ENCODE measurements around the gene POLE. TPM values are rescaled to one million over a fixed set of nuclear protein-coding genes. Genes with fewer than 3 reads are reported as not detected.

Gene POLE
- total and polyA plus RNA-seq, 9 donors: 21.5 to 43.2 (median 31.4) TPM

DNA sequence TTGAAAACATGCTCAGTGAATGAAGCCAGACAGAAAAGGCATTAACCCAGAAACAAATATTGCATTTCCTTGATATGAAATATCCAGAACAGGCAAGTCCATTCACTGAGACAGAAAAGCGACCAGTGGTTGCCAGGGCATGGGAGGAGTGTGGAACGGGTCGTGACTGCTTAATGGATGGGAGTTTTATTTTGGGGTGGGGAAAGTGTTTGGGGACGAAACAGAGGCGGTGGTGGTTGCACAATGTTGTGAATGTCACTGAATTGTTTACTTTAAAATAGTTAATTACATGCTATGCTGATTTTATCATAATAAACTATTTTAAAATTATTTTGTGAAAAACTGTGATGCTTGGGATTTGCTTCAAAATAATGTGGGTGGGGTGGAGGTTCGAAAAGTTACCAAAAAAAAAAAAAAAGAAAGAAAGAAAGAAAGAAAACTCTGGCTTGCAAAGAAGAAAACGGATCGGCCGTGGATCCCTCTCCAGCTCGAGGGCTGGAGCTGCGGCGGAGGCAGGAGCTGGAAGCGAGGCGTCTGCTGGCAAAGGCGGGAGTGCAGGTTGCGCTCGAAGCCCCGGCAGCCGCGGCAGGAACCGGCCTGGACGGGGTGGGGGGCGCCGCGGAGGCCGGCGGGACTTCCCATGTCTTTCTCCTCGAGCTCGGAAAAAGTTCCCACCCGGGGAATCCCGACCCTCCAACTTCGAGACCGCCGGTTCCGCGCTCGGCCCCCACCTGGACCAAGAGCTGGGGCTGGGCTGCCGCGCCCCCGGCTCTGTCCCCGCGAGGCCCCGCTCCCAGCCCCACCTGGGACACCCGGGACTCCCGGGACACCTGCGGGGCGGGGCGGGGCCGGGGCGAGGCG, 69.1 kb downstream of the POLE start:
- 7% methylated on average over 43 of the region's 51 CpGs for WGBS (ENCODE audit: insufficient coverage)
- H3K4me1 ChIP-seq (ENCODE audit: control insufficient read depth, insufficient read depth, low read length): peaks cover 17% of the 10 kb centered on the region
- no peak overlapping the region for H3K27ac ChIP-seq (ENCODE audit: low read length)
- H3K27me3 ChIP-seq (ENCODE audit: control insufficient read depth, insufficient read depth, low read length): peaks cover 61% of the 10 kb centered on the region
- DNase-seq: no peak
- H3K9me3 ChIP-seq (replicated peaks; ENCODE audit: control insufficient read depth, low read depth, low read length): peaks cover 20% of the 10 kb centered on the region
- H3K36me3 ChIP-seq (ENCODE audit: control insufficient read depth, insufficient read depth, low read length): no peaks in the 10 kb centered on the region
- no peak overlapping the region for H3K4me3 ChIP-seq (ENCODE audit: low read length)

DNA sequence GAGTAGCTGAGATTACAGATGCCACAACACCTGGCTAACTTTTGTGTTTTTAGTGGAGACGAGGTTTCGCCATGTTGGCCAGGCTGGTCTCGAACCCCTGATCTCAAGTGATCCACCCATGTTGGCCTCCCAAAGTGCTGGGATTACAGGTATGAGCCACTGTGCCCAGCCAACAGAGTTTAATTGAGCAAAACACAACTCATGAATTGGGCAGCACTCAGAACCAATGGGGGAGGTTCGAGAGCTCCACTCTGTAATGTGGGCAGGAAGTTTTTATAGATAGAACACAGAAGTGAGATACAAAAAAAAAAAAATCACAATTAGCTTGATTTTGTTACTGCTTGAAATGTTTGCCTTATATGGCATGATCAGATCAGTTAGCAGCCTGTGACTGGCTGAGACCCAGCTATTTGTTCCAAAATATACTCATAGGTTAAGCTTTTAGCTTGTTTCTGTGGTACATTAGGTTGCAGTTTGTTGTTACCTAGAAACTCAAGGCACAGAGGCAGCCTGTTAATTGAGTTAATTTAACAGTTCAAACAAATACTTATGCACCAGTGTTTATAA, 69.9 kb downstream of the POLE start:
- Histone ChIP-seq H3K9me3 (replicated peaks; ENCODE audit: control insufficient read depth, low read depth, low read length) (peaks cover 20% of the 10 kb centered on the region), H3K36me3 (ENCODE audit: control insufficient read depth, insufficient read depth, low read length) (no peaks in the 10 kb centered on the region), H3K4me1 (ENCODE audit: control insufficient read depth, insufficient read depth, low read length) (peaks cover 9% of the 10 kb centered on the region), H3K4me3 (ENCODE audit: low read length) (no peak overlapping the region), H3K27me3 (ENCODE audit: control insufficient read depth, insufficient read depth, low read length) (peaks cover 64% of the 10 kb centered on the region), H3K27ac (ENCODE audit: low read length) (no peak overlapping the region)
- no peak for DNase-seq
- WGBS (ENCODE audit: insufficient coverage): 81% methylated on average over 3 of the region's 4 CpGs

GRCh38 chr12:132615579-132616038, 71.5 kb downstream of the POLE start:
- H3K27ac ChIP-seq (ENCODE audit: low read length): no peak overlapping the region

GRCh38 chr12:132614861-132615578, 72.1 kb downstream of the POLE start:
- peaks cover 26% of the 10 kb centered on the region for H3K9me3 ChIP-seq (replicated peaks; ENCODE audit: control insufficient read depth, low read depth, low read length)
- peak; percentile 92 for DNase-seq
- no peak overlapping the region for H3K27ac ChIP-seq (ENCODE audit: low read length)
- H3K4me1 ChIP-seq (ENCODE audit: control insufficient read depth, insufficient read depth, low read length): peaks cover 15% of the 10 kb centered on the region
- 33% methylated on average over 6 of the region's 18 CpGs for WGBS (ENCODE audit: insufficient coverage)
- peaks cover 69% of the 10 kb centered on the region for H3K27me3 ChIP-seq (ENCODE audit: control insufficient read depth, insufficient read depth, low read length)
- H3K36me3 ChIP-seq (ENCODE audit: control insufficient read depth, insufficient read depth, low read length): no peaks in the 10 kb centered on the region
- H3K4me3 ChIP-seq (ENCODE audit: low read length): no peak overlapping the region

More at GRCh38 chr12:132615579-132616038, 71.5 kb downstream of the POLE start:
- Histone ChIP-seq H3K36me3 (ENCODE audit: control insufficient read depth, insufficient read depth, low read length) (no peaks in the 10 kb centered on the region), H3K27me3 (ENCODE audit: control insufficient read depth, insufficient read depth, low read length) (peaks cover 69% of the 10 kb centered on the region), H3K9me3 (replicated peaks; ENCODE audit: control insufficient read depth, low read depth, low read length) (peaks cover 26% of the 10 kb centered on the region), H3K4me1 (ENCODE audit: control insufficient read depth, insufficient read depth, low read length) (peaks cover 9% of the 10 kb centered on the region), H3K4me3 (ENCODE audit: low read length) (no peak overlapping the region)
- no peak for DNase-seq
- WGBS (ENCODE audit: insufficient coverage): 77% methylated on average over 11 of the region's 16 CpGs

GRCh38 chr12:132614029-132614428, 73.1 kb downstream of the POLE start:
- H3K4me3 ChIP-seq (ENCODE audit: low read length): no peak overlapping the region
- peaks cover 70% of the 10 kb centered on the region for H3K27me3 ChIP-seq (ENCODE audit: control insufficient read depth, insufficient read depth, low read length)
- 83% methylated on average over 5 of the region's 5 CpGs for WGBS (ENCODE audit: insufficient coverage)
- H3K36me3 ChIP-seq (ENCODE audit: control insufficient read depth, insufficient read depth, low read length): no peaks in the 10 kb centered on the region
- H3K27ac ChIP-seq (ENCODE audit: low read length): no peak overlapping the region
- DNase-seq: no peak
- peaks cover 14% of the 10 kb centered on the region for H3K4me1 ChIP-seq (ENCODE audit: control insufficient read depth, insufficient read depth, low read length)
- H3K9me3 ChIP-seq (replicated peaks; ENCODE audit: control insufficient read depth, low read depth, low read length): peaks cover 26% of the 10 kb centered on the region

- 94% methylated on average over 8 of the region's 10 CpGs for WGBS (ENCODE audit: insufficient coverage)
- H3K27ac ChIP-seq (ENCODE audit: low read length): no peak overlapping the region
- H3K4me3 ChIP-seq (ENCODE audit: low read length): no peak overlapping the region
- peaks cover 14% of the 10 kb centered on the region for H3K9me3 ChIP-seq (replicated peaks; ENCODE audit: control insufficient read depth, low read depth, low read length)
- H3K27me3 ChIP-seq (ENCODE audit: control insufficient read depth, insufficient read depth, low read length): peaks cover 69% of the 10 kb centered on the region
- H3K4me1 ChIP-seq (ENCODE audit: control insufficient read depth, insufficient read depth, low read length): peaks cover 11% of the 10 kb centered on the region
- no peak for DNase-seq
- no peaks in the 10 kb centered on the region for H3K36me3 ChIP-seq (ENCODE audit: control insufficient read depth, insufficient read depth, low read length)
These were observed 75.5 kb downstream of the POLE start for GRCh38 chr12:132611620-132612019.

GRCh38 chr12:132610866-132611602, 76.1 kb downstream of the POLE start:
- H3K4me1 ChIP-seq (ENCODE audit: control insufficient read depth, insufficient read depth, low read length): peaks cover 11% of the 10 kb centered on the region
- H3K27ac ChIP-seq (ENCODE audit: low read length): no peak overlapping the region
- peaks cover 8% of the 10 kb centered on the region for H3K9me3 ChIP-seq (replicated peaks; ENCODE audit: control insufficient read depth, low read depth, low read length)
- peaks cover 69% of the 10 kb centered on the region for H3K27me3 ChIP-seq (ENCODE audit: control insufficient read depth, insufficient read depth, low read length)
- no peak overlapping the region for H3K4me3 ChIP-seq (ENCODE audit: low read length)
- H3K36me3 ChIP-seq (ENCODE audit: control insufficient read depth, insufficient read depth, low read length): no peaks in the 10 kb centered on the region
- DNase-seq: no peak
- 72% methylated on average over 32 of the region's 33 CpGs for WGBS (ENCODE audit: insufficient coverage)

- Histone ChIP-seq H3K9me3 (replicated peaks; ENCODE audit: control insufficient read depth, low read depth, low read length) (peaks cover 6% of the 10 kb centered on the region), H3K36me3 (ENCODE audit: control insufficient read depth, insufficient read depth, low read length) (no peaks in the 10 kb centered on the region), H3K27me3 (ENCODE audit: control insufficient read depth, insufficient read depth, low read length) (peaks cover 64% of the 10 kb centered on the region), H3K4me3 (ENCODE audit: low read length) (no peak within 1 kb of the TSS), H3K4me1 (ENCODE audit: control insufficient read depth, insufficient read depth, low read length) (peaks cover 11% of the 10 kb centered on the region), H3K27ac (ENCODE audit: low read length) (no peak within 1 kb of the TSS)
- DNase-seq: peak; percentile 73
- 23% methylated on average over 33 of the region's 35 CpGs for WGBS (ENCODE audit: insufficient coverage)
These were observed 76.9 kb downstream of the POLE start, which contains the start of gene LRCOL1 for GRCh38 chr12:132610051-132610759. LRCOL1 (minus strand) TSS chr12:132610582; CDS start chr12:132606251, 4,331 bp downstream.
